ENCODE measurements around the gene DYNAP.

Gene DYNAP, protein sequence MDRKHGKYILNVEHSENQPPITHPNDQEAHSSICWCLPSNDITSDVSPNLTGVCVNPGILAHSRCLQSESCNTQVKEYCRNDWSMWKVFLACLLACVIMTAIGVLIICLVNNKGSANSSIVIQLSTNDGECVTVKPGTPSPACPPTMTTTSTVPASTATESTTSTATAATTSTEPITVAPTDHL

GRCh38 chr18:54590945-54591344 lies at the start of gene DYNAP:
TSS of gene DYNAP (plus strand) at chr18:54591245. CDS start at chr18:54591283, 38 bp downstream.
- no peak for DNase-seq

DNA sequence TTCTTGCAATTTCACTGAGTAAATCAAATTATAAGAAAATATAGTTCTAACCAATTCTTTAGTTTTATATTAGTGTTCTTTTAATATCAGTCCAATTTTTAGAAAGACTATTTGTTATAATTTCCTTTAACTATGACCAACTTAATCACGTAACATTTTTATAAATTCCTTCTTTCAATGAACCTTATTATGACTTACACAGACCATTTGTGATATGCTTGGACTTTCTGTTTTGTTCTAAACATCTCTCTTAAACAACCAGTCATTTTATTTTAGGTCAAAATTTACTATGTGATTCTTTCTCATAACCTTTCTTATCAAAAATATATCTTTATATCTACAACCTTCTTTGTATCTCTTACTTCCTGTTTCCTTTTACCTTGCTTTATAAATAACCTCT lies 39.5 kb upstream of the DYNAP start:
- peak in 1 of 2 experiments; percentile 13 for DNase-seq

DNA sequence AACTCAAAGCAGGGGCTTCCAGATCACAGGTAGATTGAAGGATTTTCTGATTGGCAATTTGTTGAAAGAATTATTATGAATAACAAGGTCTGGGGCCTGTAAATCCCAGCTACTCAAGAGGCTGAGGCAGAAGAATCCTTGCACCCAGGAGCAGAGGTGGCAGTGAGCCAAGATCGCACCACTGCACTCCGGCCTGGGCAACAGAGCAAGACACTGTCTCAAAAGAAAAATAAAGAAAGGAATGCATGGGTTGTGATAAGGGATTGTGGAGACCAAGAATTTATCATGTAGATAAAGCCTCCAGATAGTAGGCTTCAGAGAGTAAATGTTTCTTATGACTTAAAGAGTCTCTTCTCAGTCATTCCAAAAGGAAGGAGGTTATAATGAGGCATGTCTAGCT lies 35.8 kb upstream of the DYNAP start:
- no peak for DNase-seq

DNA sequence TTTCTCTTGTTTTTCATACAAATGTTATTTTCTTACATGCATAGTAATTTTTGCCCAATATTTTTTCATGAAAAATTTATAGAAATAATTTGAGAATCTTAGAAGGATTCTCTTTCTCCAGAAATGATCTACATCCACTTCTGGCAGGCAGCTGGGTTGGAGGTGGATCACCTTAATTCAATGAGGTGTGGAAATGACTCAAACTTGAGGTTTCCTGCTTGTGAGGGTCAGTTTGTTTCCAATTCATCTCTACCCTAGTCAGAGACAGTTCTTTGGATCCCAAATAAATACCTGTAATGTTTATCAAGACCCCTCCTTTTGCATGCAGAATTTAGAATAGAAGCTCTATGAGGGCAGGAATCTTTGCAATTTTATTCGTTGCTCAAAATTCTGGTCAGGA lies 35.0 kb upstream of the DYNAP start:
- DNase-seq, result no peak

GRCh38 chr18:54557958-54558357 lies 33.1 kb upstream of the DYNAP start:
- no peak for DNase-seq

- peak in 1 of 2 experiments; percentile 37 for DNase-seq
Measured at GRCh38 chr18:54558609-54559585, 32.1 kb upstream of the DYNAP start.

DNA sequence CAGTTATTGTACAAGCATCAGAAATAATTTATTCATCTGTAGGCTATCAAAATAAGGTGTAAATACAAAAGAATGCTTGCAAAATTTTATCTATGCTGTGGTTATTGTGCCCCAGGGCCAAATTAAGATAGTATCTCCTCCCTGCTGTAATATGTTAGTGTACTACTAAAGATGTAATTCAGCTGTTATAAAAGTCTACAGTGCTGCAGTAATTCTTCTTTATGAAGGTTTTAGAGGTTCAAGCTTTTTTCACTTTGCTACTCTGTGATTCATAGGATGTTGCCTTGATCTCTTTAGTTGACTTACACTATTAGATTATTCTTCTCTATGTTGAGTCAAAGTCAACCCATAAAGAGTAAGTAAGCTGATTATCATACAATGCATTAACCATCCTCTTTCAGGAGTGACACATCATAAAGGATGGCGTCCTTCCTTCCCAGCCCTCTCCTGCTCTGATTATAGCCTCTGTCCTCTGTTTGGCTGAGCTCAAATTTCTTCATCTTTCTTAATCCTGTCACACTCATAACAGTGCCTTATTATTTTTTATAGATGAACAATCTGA lies 29.3 kb upstream of the DYNAP start:
- no peak for DNase-seq

DNA sequence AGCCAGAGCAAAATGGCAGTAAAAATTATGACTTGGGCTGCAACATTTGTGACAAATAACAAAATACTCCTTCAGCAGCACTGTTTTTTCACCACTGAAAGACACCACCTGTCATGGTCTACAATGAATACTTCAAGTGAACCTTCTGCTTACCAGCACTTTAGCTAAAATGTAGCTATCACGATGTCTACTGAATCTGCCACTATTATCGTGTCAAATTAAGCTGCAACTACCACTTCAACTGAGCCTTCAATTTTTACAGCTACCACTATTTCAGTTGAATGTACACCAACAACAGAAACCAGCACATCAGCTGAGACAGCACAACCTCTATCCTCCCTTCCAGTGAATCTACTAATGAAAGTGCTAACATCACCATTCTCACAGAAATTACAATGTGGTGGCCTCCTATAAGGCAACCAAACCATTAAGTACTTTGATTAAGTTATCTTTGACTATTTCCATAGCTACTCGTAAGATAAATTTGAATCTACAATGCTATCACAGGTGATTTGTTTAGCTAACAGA lies 10.8 kb upstream of the DYNAP start:
- no peak for DNase-seq

DNA sequence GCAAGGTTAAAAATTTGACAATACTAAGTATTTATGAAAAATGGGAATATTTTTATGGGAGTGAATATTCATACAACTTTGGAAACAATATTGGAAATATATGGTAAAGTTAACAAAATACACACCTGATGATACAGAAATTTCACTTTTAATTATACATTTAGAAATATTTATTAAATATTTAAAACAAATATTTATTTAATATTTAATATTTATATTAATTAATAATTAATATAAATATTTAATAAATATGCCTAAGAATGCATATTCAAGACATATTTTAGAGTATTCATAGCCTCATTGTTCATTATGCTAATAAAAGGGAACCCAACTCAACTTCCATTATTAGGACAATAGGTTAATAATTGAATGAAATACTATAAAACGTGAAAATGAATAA lies 7.0 kb upstream of the DYNAP start:
- no peak for DNase-seq

DNA sequence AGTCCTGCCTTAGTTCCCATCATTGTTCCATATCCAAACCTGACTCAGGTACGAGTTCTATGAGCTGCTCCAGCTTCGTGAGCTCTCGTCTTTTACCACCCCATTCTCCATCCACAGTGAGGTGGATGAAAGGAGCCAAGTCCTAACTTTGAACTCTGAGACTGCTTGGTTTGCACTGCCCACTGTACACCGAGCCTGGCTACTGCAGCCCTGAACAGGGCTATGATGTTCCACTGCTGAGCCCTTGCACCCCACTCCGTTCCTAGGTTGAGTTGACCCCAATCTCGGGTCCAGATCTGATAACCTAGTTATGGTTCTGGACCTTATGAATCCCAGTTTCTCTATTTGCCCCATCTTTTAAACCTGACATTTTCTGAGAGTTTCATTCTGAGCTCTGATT lies 5.3 kb upstream of the DYNAP start:
- DNase-seq, result no peak

- DNase-seq, result no peak
Measured at GRCh38 chr18:54604211-54604610, 13.2 kb downstream of the DYNAP start.

GRCh38 chr18:54606835-54607212 lies 15.8 kb downstream of the DYNAP start:
- DNase-seq, result no peak

DNA sequence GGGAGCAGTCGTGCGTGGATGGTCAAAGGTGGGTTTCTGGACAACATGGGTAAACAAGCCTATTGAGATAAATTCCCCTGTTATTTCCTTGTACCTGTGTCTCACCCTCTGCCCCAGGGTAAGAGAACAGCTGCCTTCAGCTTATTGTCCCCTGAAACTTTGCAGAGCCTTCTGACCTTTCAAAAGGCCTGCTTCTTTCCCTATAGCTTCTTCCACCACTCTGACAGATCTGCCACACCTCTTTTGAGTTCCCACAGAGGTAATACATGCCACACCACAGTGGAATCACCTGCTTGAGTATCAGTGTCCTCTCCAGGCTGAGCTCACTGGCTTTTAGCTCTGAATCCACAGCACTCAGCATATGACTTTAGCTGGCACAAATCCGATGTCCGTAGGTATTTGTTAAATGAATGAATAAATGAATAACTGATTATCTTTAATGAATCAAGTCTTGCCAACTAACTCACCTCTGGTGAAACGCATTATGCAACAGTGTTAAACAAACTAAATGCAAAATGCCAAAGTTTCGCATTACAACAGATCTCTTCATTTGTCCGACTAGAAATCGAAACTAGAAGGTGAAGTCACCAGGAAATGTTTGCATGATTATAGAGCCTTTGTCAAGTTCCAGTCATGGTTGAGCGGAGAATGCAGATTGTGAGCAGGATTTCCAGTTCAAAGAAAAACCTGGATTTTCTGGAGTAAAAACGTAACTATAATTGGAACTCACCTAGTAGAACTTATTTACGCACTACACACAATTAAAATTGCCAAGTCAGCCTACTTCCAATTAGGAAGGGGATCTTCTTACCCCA lies 16.4 kb downstream of the DYNAP start:
- peak in 1 of 2 experiments; percentile 9 for DNase-seq

GRCh38 chr18:54608028-54608642 lies 17.1 kb downstream of the DYNAP start:
- DNase-seq, result no peak

- no peak for DNase-seq
Measured at GRCh38 chr18:54611816-54612215, 20.8 kb downstream of the DYNAP start.

DNA sequence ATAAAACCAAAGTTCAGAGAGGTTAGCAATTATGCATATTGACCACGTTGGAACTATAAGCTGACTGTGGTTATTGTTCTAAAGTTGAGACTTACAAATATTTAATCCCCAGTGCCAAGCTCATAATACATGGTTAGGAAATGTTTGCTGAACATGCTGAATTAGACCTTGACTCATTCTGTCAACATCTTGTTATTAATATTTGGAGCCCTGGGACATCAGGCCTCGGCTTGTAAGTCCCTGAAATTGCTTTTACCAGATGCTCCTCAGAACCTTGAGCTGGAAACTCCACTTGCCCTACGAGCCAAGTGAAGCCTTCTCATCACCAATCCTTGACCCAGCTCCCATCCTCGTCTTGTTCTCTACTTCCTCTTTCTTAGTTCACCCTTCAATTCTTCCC lies 21.2 kb downstream of the DYNAP start:
- DNase-seq, result no peak

GRCh38 chr18:54613174-54613573 lies 22.1 kb downstream of the DYNAP start:
- DNase-seq, result no peak

DNA sequence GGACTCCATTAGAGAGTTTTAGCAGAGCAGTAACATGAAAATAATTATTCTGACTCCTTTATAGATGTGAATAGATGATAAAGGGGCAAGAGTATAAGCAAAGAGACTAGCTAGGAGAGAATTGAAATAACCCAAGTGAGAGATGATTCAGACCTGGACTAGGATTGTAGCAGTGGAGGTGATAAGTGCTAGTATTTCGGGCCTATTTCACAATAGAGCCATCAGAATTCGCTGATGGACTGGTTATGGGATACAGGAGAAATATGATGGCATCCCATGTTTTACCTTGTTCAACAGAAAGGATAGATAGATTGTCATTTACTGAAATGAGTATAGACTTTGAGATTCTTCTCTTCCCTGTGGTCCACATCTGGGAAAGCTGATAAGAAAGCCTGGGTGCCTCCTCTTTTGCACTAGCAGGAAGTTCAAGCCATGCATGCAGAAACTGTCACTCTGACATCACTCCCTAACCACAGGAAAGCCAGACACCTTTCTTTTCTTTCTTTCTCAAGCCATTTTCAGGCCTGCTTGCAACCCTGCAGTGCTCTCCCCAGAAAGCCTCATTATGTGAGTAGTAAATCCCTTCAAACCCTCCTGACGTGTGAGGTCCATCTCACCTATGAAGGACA lies 25.3 kb downstream of the DYNAP start:
- DNase-seq, result no peak

DNA sequence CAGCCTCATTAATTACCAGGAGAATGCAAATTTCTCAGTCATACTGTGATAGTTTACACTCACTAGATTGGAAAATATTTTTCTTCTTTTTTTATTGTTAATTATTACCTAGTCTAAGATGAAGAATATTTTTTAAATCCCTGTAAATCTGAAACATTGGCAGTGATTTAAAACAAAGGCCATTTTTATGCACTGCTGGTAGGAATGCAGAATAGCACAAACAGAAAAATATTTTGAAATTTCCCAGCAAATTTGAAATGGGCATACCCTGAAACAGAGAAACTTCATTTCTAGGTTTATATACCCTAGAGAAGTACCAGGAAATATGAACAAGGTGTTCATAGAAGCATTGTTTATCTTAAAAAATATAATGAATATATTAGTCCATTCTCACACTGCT lies 31.0 kb downstream of the DYNAP start:
- no peak for DNase-seq

GRCh38 chr18:54626779-54627178 lies 35.7 kb downstream of the DYNAP start:
- DNase-seq, result no peak

DNA sequence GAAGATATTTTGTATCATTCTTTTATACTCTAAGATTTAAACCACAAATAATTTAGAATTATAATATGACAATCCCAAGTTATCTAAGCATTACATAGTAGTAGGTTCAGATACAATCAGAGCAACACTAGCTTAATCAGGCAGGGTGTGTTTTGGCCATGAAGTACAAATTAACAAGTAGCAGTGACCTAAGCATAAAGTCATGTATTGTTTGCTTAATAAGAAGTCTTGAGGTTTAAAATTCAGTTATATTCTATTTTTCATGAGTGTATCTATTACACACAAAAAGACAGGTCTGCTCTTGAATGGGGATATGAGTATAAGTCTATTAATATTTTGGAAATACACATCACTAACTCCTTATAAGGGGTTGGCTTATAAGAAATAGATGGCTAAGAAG lies 39.9 kb downstream of the DYNAP start:
- no peak for DNase-seq

DNA sequence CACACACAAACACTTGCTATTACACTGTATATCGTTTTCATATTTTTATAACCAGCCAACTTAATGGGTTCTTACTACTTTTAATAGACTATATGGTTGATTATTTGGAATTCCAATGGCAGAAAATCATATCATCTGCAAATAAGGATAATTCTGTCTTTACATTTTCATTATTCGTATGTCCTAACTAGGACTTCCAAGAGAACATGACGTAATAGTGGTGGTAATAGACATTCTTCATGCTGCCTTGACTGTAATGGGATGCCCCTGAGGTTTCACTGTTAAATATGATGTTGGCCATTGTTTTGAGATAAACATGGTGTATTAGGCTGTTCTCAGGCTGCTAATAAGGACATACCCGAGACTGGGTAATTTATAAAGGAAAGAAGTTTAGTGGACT lies 45.2 kb downstream of the DYNAP start:
- no peak for DNase-seq
